ENCODE measurements around the gene SQSTM1. TPM values are rescaled to one million over a fixed set of nuclear protein-coding genes. Genes with fewer than 3 reads are reported as not detected.

Gene SQSTM1
- polyA plus RNA-seq, 1 of the 3 experiments (the other 2 are of a cell fraction) = 181 TPM

DNA sequence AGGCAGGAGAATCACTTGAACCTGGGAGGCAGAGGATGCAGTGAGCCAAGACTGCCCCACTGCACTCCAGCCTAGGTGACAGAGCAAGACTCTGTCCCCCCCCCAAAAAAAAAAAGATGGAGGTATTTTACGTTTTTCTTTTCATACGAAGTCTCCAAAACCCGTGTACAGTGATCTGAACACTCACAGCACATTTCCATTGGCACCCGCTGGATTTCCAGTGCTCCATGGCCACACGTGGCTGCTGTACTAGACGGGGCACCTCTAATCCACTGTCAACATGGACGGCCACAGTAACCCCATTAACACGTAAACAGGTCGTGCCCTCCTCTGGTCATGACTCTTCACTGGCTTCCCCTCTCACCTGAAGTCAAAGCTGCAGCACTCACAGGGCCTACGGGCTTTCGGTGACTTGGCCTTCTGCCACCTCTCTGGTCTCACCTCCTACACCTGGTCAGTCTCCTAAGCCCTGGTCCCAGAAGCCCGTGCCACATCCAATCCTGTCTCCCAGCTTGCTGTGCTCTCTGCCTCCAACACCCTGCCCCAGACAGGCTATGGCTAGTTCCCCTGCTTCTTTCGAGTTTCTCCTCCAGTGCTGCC, 64.9 kb downstream of the SQSTM1 start:
- no peaks in the 10 kb centered on the region for H3K27me3 ChIP-seq (ENCODE audit: insufficient read depth)
- H3F3A ChIP-seq (replicated peaks; ENCODE audit: insufficient read depth) = no peaks in the 10 kb centered on the region
- no peaks in the 10 kb centered on the region for H3K4me1 ChIP-seq (ENCODE audit: control insufficient read depth in 1 of 2, insufficient read depth in 2 of 2, low read depth in 1 of 2, low read length in 1 of 2)
- peaks cover 49 to 58% of the 10 kb centered on the region in 2 experiments for H3K36me3 ChIP-seq (replicated peaks in 1 of 2; ENCODE audit: control insufficient read depth in 1 of 2, insufficient read depth in 2 of 2, low read length in 1 of 2)
- H3K9ac ChIP-seq = no peak overlapping the region
- DNase-seq = no peak
- no peak overlapping the region for H3K4me2 ChIP-seq
- ChIA-PET CTCF (interaction anchor here (1.0 to 1.1 kb wide), 2 partner anchors 10 to 122 kb away, joined by 3 read pairs; no protein-coding TSS in a partner anchor), POLR2A (no interaction called here)
- no peaks in the 10 kb centered on the region for H3K9me2 ChIP-seq
- H3K4me3 ChIP-seq (ENCODE audit: low read depth in 2 of 2, low read length in 1 of 2) = no peak overlapping the region
- 96% methylated on average over 13 of the region's 13 CpGs for WGBS (ENCODE audit: low lambda C conversion rate)
- no peak overlapping the region for H3K27ac ChIP-seq (ENCODE audit: low read depth in 2 of 2, low read length in 1 of 2)
- no peak overlapping the region for H2AFZ ChIP-seq (ENCODE audit: low read depth)
- H3K79me2 ChIP-seq (ENCODE audit: insufficient read depth) = no peaks in the 10 kb centered on the region
- H3K9me3 ChIP-seq = peaks cover 15% of the 10 kb centered on the region
- H4K20me1 ChIP-seq (ENCODE audit: insufficient read depth) = no peaks in the 10 kb centered on the region
- TF ChIP-seq CHD2 (IDR thresholded peaks at IDR 0.05; ENCODE audit: low read length, partially characterized antibody) (no peak), RXRA (IDR thresholded peaks at IDR 0.05; ENCODE audit: borderline replicate concordance, low read depth) (no peak), GABPA (IDR thresholded peaks at IDR 0.05; ENCODE audit: low read depth) (no peak), TEAD4 (IDR thresholded peaks at IDR 0.05; ENCODE audit: borderline replicate concordance, insufficient read depth) (no peak), RAD21 (IDR thresholded peaks at IDR 0.05; ENCODE audit: low read length) (no peak), RCOR1 (IDR thresholded peaks at IDR 0.05; ENCODE audit: low read length) (no peak), SIN3A (IDR thresholded peaks at IDR 0.05; ENCODE audit: borderline replicate concordance, low read depth, low read length) (no peak), YY1 (IDR thresholded peaks at IDR 0.05; ENCODE audit: low read depth) (no peak), FOXM1 (IDR thresholded peaks at IDR 0.05; ENCODE audit: low read depth) (no peak), ELF1 (IDR thresholded peaks at IDR 0.05) (no peak), EP300 (IDR thresholded peaks at IDR 0.05; ENCODE audit: borderline replicate concordance in 1 of 2, low read depth in 1 of 2, low read length in 1 of 2) (no peak), TAF1 (IDR thresholded peaks at IDR 0.05; ENCODE audit: borderline replicate concordance, low read depth, low read length) (no peak), NFIC (IDR thresholded peaks at IDR 0.05; ENCODE audit: borderline replicate concordance) (no peak), RFX5 (IDR thresholded peaks at IDR 0.05; ENCODE audit: low read length) (no peak), JUND (IDR thresholded peaks at IDR 0.05) (no peak), CTCF (IDR thresholded peaks at IDR 0.05) (no peak)
- TF ChIP-seq, protein P1, sequence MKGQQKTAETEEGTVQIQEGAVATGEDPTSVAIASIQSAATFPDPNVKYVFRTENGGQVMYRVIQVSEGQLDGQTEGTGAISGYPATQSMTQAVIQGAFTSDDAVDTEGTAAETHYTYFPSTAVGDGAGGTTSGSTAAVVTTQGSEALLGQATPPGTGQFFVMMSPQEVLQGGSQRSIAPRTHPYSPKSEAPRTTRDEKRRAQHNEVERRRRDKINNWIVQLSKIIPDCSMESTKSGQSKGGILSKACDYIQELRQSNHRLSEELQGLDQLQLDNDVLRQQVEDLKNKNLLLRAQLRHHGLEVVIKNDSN (IDR thresholded peaks at IDR 0.05; ENCODE audit: borderline replicate concordance, low read depth) = no peak
- TF ChIP-seq, protein P2, sequence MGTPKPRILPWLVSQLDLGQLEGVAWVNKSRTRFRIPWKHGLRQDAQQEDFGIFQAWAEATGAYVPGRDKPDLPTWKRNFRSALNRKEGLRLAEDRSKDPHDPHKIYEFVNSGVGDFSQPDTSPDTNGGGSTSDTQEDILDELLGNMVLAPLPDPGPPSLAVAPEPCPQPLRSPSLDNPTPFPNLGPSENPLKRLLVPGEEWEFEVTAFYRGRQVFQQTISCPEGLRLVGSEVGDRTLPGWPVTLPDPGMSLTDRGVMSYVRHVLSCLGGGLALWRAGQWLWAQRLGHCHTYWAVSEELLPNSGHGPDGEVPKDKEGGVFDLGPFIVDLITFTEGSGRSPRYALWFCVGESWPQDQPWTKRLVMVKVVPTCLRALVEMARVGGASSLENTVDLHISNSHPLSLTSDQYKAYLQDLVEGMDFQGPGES (IDR thresholded peaks at IDR 0.05; ENCODE audit: low read depth, low read length) = no peak
- TF ChIP-seq, protein P3, sequence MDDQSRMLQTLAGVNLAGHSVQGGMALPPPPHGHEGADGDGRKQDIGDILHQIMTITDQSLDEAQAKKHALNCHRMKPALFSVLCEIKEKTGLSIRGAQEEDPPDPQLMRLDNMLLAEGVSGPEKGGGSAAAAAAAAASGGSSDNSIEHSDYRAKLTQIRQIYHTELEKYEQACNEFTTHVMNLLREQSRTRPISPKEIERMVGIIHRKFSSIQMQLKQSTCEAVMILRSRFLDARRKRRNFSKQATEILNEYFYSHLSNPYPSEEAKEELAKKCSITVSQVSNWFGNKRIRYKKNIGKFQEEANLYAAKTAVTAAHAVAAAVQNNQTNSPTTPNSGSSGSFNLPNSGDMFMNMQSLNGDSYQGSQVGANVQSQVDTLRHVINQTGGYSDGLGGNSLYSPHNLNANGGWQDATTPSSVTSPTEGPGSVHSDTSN (IDR thresholded peaks at IDR 0.05) = no peak
- TF ChIP-seq, protein P4, sequence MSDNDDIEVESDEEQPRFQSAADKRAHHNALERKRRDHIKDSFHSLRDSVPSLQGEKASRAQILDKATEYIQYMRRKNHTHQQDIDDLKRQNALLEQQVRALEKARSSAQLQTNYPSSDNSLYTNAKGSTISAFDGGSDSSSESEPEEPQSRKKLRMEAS (IDR thresholded peaks at IDR 0.05; ENCODE audit: low read depth) = no peak

Data from SK-N-SH (cell line).